GM10248 (cell line): ENCODE data around the gene ADAT2.

Experiments
- CTCF ChIA-PET: fragments of 300-600 bp; sonication (Branson Sonifier 250); formaldehyde crosslinking; extraction: SDS; loops from one replicate; lab custom pipeline; 2021; ENCODE audit warnings: antibody characterized with exemption; lab: Yijun Ruan, JAX
- POLR2A ChIA-PET: fragments of 350-650 bp; sonication (Branson Sonifier 250); formaldehyde crosslinking; extraction: SDS; loops from one replicate; lab custom pipeline; 2020; ENCODE audit warnings: antibody characterized with exemption; lab: Yijun Ruan, JAX
- DNase-seq: peaks from one replicate; pipeline ENCODE4 v3.0.0; 2012; ENCODE audit errors: extremely low spot score
- TF ChIP-seq, protein P1 (sequence below): IDR thresholded peaks from 2 replicates; pipeline ENCODE4 v1.5.1; 2012; ENCODE audit warnings: mild to moderate bottlenecking, low read depth; ENCODE audit errors: extremely low read depth, missing control alignments, control extremely low read depth

Gene ADAT2

DNA sequence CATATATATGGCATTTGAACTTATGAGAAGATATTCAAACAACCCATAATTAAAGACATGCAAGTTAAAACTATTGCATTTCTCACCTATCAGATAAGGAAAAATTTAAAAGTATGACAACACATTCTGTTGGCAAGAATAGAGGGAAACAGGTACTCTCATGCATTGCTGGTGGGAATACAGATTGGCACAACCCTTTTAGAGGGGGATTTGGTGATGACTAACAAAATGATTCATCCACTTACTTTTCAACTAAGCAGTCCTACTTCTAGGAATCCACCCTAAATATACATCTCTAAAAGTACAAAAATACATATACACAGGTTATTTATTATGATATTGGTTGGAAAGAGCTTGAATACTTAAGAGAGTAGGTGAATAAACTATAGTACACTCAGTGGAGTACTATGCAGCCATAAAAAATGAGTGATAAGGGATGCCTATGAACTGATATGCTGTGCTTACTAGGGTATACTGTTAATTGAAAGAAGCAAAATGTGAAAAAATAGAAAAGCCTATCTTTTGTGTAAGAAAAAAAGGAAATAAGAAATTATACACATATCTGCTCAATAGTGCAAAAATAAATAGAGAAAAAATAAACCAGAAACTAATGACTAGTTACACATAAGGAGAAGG lies 42.2 kb downstream of the ADAT2 start:
- POLR2A ChIA-PET, result no interaction called here
- CTCF ChIA-PET, result interaction anchor here (1.3 kb wide), 1 partner anchor 19 kb away, joined by 4 read pairs; no protein-coding TSS in a partner anchor

DNA sequence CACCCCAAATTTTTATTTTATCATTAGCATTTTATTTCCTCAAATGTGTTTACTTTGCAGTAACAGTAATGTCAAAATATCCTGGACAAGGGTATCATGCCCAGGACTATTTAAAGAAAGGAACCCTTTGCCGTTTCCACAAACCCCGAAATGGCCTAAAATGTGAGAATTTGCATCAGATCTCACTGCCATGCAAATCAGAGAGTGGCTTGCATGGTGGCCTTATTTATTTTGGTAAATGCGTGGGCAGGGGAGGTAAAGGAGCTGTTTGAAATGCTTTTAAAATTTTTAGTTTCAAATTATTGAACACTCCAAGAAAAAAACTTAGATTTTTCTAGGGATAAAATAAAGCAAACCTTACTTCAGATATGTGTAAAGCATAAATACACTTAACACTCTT lies 43.8 kb downstream of the ADAT2 start:
- POLR2A ChIA-PET, result no interaction called here
- CTCF ChIA-PET, result interaction anchor here (1.2 kb wide), 1 partner anchor 29 kb away, joined by 3 read pairs; no protein-coding TSS in a partner anchor
- TF ChIP-seq, protein P1, sequence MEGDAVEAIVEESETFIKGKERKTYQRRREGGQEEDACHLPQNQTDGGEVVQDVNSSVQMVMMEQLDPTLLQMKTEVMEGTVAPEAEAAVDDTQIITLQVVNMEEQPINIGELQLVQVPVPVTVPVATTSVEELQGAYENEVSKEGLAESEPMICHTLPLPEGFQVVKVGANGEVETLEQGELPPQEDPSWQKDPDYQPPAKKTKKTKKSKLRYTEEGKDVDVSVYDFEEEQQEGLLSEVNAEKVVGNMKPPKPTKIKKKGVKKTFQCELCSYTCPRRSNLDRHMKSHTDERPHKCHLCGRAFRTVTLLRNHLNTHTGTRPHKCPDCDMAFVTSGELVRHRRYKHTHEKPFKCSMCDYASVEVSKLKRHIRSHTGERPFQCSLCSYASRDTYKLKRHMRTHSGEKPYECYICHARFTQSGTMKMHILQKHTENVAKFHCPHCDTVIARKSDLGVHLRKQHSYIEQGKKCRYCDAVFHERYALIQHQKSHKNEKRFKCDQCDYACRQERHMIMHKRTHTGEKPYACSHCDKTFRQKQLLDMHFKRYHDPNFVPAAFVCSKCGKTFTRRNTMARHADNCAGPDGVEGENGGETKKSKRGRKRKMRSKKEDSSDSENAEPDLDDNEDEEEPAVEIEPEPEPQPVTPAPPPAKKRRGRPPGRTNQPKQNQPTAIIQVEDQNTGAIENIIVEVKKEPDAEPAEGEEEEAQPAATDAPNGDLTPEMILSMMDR, result no peak
- DNase-seq, result peak; percentile 20

More for the DNA sequence above, 42.2 kb downstream of the ADAT2 start:
- DNase-seq, result no peak
- TF ChIP-seq, protein P1, result no peak

- TF ChIP-seq, protein P1, result no peak
- POLR2A ChIA-PET, result no interaction called here
- CTCF ChIA-PET, result interaction anchor here (0.9 to 1.2 kb wide), 4 partner anchors 11 to 173 kb away, joined by 3 to 5 read pairs (median 3); no protein-coding TSS in a partner anchor
- DNase-seq, result no peak
Measured at GRCh38 chr6:143405373-143406154, 44.9 kb downstream of the ADAT2 start.

- CTCF ChIA-PET, result interaction anchor here (1.0 to 3.3 kb wide), 2 partner anchors 25 kb away, joined by 3 to 19 read pairs; no protein-coding TSS in a partner anchor
Measured at GRCh38 chr6:143402721-143403336, 47.7 kb downstream of the ADAT2 start.

DNA sequence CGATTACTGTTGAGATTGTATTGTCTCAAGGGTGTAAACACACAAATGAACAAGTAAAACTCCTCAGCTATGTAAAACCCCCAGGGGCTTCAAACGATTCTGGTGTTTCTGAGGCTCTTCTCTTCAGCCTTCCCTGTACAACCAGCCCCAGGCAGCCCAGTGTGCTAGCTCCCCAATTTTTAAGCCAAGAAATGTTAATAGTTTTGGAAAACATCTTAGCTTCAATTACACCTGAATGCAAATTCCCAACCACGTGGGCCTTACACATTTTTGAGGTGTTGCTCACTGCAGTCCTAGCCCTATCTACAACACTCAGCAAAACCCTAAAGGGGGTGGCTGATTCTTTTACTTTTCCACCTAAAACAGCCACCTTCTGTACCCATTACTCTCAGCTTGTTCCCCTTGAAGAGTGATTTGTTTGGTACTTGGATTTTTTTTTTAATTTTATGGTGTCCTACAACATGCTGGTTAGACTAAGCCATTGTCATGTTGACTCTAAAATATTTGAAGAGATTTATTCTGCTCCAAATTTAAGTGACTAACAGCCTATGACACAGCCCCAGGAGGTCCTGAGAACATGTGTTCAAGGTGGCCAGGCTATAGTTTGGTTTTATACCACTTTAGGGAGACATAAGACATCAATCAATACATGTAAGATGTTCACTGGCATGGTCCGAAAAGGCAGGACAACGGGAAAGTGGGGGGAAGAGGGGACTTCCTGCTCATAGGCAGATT lies 48.7 kb downstream of the ADAT2 start:
- no peak for DNase-seq
- TF ChIP-seq, protein P1, result no peak
- CTCF ChIA-PET, result interaction anchor here (1.2 to 3.3 kb wide), 5 partner anchors 10 to 170 kb away, joined by 3 to 19 read pairs (median 4); no protein-coding TSS in a partner anchor
- POLR2A ChIA-PET, result no interaction called here

More at GRCh38 chr6:143402721-143403336, 47.7 kb downstream of the ADAT2 start:
- TF ChIP-seq, protein P1, result no peak
- no peak for DNase-seq
- POLR2A ChIA-PET, result no interaction called here
